ENCODE results near the gene NT5DC1.

The NT5DC1 gene

DNA sequence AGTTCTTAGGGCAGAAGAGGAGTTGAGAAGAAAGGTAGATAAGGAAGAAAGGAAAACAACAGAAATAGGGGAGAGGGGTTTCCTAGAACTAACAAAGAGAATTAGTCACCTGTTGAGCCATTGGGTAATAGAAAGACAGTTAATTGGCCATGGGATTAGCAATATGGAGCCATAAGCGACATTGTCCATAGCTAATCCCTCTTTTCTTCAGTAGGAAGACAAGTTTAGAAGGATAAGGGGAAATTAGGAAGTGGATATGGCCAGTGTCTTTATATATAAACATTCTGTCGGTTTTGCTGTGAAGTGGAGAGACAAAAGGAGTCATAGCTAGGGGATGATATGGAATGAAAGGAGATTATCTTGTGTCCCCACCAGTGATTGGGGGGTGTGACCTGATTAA, 69.2 kb downstream of the NT5DC1 start:
- H3K9ac ChIP-seq (ENCODE audit: low read length): no peak overlapping the region
- peaks cover 3% of the 10 kb centered on the region for H3K9me3 ChIP-seq (ENCODE audit: low read length)
- no peaks in the 10 kb centered on the region for H3K36me3 ChIP-seq (ENCODE audit: insufficient read depth, low read length)
- no peak overlapping the region for H3K27ac ChIP-seq (ENCODE audit: low read depth, low read length)
- no peaks in the 10 kb centered on the region for H3K4me1 ChIP-seq (ENCODE audit: insufficient read depth, low read length)
- H3K27me3 ChIP-seq (ENCODE audit: control insufficient read depth in 1 of 2, insufficient read depth in 2 of 2, low read length in 2 of 2): no peaks in the 10 kb centered on the region
- H3K4me3 ChIP-seq (ENCODE audit: low read depth in 1 of 2, low read length in 2 of 2): no peak overlapping the region

DNA sequence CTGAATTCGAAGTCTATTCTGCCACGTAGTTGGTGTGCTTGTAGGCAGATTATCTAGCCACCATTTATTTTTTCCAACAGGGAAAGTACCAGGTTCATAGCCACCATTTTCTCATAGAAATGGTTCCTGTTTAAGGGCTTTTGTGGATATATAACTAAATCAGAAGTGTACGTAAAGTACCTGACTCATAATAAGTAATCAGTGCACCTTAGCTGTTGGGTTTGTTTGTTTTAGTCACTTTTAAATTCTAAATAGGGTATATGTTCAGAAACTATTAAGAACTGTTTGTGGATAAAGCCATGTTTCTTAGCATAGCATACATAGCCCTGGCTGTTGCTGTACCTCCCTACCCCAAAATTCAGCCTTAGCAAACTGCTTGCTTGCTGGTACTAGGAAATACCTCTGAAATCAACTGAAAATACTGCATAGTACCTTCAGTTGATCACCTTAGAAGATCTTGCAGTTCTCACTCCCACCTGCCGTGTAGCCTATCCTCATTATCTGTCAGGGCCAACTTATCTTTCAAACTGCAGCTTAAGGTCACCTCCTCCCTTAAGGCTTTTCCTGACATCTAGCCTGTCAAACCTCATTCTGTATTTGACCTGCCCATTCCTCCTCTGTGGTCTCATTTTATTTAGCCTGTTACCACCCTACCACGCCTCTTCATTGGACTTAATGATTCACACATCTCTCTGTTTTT, 69.9 kb downstream of the NT5DC1 start:
- H3K27ac ChIP-seq (ENCODE audit: low read depth, low read length): no peak overlapping the region
- no peaks in the 10 kb centered on the region for H3K27me3 ChIP-seq (ENCODE audit: control insufficient read depth in 1 of 2, insufficient read depth in 2 of 2, low read length in 2 of 2)
- peaks cover 3% of the 10 kb centered on the region for H3K9me3 ChIP-seq (ENCODE audit: low read length)
- H3K9ac ChIP-seq (ENCODE audit: low read length): no peak overlapping the region
- H3K36me3 ChIP-seq (ENCODE audit: insufficient read depth, low read length): no peaks in the 10 kb centered on the region
- H3K4me1 ChIP-seq (ENCODE audit: insufficient read depth, low read length): no peaks in the 10 kb centered on the region
- H3K4me3 ChIP-seq (ENCODE audit: low read depth in 1 of 2, low read length in 2 of 2): no peak overlapping the region

DNA sequence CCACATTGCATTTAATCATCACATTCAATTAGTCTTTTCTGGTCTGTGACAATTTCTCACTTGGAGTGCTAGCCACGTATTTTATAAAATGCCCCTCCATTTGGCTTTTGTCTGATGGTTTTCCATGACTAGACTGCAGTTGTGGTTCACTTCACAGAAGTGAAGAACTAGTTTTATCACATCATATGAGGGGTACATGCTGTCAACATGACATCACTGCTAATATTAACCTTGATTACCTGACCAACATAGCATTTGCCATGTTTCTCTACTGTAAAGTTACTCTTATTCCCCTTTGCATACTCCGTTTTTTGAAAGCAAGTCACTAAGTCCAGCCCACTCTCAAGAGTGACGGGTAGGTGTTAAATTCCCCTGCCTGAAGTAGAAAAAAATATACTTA, 73.3 kb downstream of the NT5DC1 start:
- Histone ChIP-seq H3K9me3 (ENCODE audit: low read length) (peaks cover 3% of the 10 kb centered on the region), H3K27ac (ENCODE audit: low read depth, low read length) (no peak overlapping the region), H3K36me3 (ENCODE audit: insufficient read depth, low read length) (no peaks in the 10 kb centered on the region), H3K4me1 (ENCODE audit: insufficient read depth, low read length) (no peaks in the 10 kb centered on the region), H3K27me3 (ENCODE audit: control insufficient read depth in 1 of 2, insufficient read depth in 2 of 2, low read length in 2 of 2) (no peaks in the 10 kb centered on the region), H3K9ac (ENCODE audit: low read length) (no peak overlapping the region), H3K4me3 (ENCODE audit: low read depth in 1 of 2, low read length in 2 of 2) (no peak overlapping the region)

DNA sequence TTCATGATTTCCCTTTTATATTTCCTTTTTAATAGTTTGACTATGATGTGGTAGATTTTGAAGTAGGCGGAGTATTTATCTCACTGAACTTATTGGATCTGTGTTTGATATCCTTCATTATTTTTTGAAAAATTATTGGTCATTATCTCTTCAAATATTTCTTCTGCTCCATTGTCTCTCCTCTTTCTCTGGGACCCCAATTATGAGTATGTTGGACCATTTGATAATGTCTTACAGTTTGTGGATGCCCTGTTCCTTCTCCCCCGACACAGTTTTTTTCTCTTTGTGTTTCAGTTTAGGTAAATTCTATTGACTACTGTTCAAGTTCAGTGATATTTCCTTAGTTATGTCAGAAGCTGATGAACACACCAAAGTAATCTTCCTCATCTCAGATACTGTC, 74.7 kb downstream of the NT5DC1 start:
- H3K9ac ChIP-seq (ENCODE audit: low read length): no peak overlapping the region
- no peaks in the 10 kb centered on the region for H3K27me3 ChIP-seq (ENCODE audit: control insufficient read depth in 1 of 2, insufficient read depth in 2 of 2, low read length in 2 of 2)
- H3K36me3 ChIP-seq (ENCODE audit: insufficient read depth, low read length): no peaks in the 10 kb centered on the region
- H3K4me1 ChIP-seq (ENCODE audit: insufficient read depth, low read length): no peaks in the 10 kb centered on the region
- no peak overlapping the region for H3K27ac ChIP-seq (ENCODE audit: low read depth, low read length)
- H3K9me3 ChIP-seq (ENCODE audit: low read length): peaks cover 3% of the 10 kb centered on the region
- H3K4me3 ChIP-seq (ENCODE audit: low read depth in 1 of 2, low read length in 2 of 2): no peak overlapping the region

DNA sequence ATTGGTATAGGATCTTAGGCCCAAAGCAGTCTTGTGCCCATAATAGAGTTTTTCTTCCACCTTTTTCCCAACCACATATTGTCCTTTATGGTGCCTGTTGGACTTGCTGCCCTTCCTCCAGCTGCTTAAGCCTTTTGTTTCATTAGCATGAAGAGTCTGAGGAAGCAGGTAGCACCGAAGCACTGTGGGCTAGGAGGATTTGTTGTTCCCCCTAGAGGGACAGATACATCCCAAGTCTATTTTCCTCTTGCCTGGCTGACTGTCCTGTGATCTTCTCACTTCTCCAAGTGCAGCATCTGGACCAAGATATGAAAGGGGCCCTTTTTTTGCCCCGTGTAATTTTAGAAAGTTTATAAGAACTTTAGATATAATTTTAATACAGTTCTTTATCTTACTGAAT, 75.9 kb downstream of the NT5DC1 start:
- no peaks in the 10 kb centered on the region for H3K36me3 ChIP-seq (ENCODE audit: insufficient read depth, low read length)
- H3K9me3 ChIP-seq (ENCODE audit: low read length): peaks cover 3% of the 10 kb centered on the region
- no peak overlapping the region for H3K27ac ChIP-seq (ENCODE audit: low read depth, low read length)
- no peaks in the 10 kb centered on the region for H3K27me3 ChIP-seq (ENCODE audit: control insufficient read depth in 1 of 2, insufficient read depth in 2 of 2, low read length in 2 of 2)
- H3K4me1 ChIP-seq (ENCODE audit: insufficient read depth, low read length): no peaks in the 10 kb centered on the region
- no peak overlapping the region for H3K9ac ChIP-seq (ENCODE audit: low read length)
- H3K4me3 ChIP-seq (ENCODE audit: low read depth in 1 of 2, low read length in 2 of 2): no peak overlapping the region

DNA sequence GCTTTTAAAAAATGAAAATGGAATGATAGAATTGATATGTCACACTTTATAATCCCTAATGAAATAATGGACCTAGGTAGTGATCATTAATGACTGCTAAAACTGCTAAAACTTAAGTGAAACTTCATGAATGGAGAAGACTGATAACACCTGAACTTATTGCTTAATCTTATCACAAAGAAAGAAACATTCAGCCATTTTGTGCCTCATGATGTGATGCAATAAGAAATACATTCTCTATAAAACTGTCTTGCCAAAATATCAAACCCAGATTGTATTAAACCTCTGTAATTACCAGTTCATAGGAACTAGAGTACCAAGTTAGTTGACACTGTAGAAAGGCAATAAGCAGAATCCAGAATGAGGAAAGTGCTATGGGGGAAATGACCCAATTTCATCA, 79.7 kb downstream of the NT5DC1 start:
- Histone ChIP-seq H3K4me1 (ENCODE audit: insufficient read depth, low read length) (no peaks in the 10 kb centered on the region), H3K27ac (ENCODE audit: low read depth, low read length) (no peak overlapping the region), H3K27me3 (ENCODE audit: control insufficient read depth in 1 of 2, insufficient read depth in 2 of 2, low read length in 2 of 2) (no peaks in the 10 kb centered on the region), H3K4me3 (ENCODE audit: low read depth in 1 of 2, low read length in 2 of 2) (no peak overlapping the region), H3K9me3 (ENCODE audit: low read length) (no peaks in the 10 kb centered on the region), H3K9ac (ENCODE audit: low read length) (no peak overlapping the region), H3K36me3 (ENCODE audit: insufficient read depth, low read length) (no peaks in the 10 kb centered on the region)

DNA sequence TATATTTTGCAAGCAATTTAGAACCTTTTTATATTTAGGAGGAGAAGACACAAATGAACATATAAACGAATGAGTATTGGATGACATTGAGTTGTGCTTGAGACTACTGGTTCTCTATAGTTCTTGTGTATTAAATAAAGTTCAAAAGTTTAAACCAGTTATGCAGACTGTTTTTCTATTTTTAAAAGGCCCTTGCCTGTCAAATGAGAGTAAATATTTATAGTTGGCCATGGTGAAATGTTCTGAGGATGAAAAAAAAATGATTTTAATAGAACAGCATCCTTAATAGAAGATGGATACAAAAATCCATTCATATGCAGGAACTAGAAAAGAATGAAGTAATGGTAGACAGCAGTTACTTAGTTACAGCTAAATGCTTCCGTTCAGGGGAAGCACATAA, 88.8 kb downstream of the NT5DC1 start:
- no peaks in the 10 kb centered on the region for H3K36me3 ChIP-seq (ENCODE audit: insufficient read depth, low read length)
- H3K4me1 ChIP-seq (ENCODE audit: insufficient read depth, low read length): no peaks in the 10 kb centered on the region
- H3K27ac ChIP-seq (ENCODE audit: low read depth, low read length): no peak overlapping the region
- H3K4me3 ChIP-seq (ENCODE audit: low read depth in 1 of 2, low read length in 2 of 2): no peak overlapping the region
- H3K9me3 ChIP-seq (ENCODE audit: low read length): no peaks in the 10 kb centered on the region
- H3K9ac ChIP-seq (ENCODE audit: low read length): no peak overlapping the region
- no peaks in the 10 kb centered on the region for H3K27me3 ChIP-seq (ENCODE audit: control insufficient read depth in 1 of 2, insufficient read depth in 2 of 2, low read length in 2 of 2)

DNA sequence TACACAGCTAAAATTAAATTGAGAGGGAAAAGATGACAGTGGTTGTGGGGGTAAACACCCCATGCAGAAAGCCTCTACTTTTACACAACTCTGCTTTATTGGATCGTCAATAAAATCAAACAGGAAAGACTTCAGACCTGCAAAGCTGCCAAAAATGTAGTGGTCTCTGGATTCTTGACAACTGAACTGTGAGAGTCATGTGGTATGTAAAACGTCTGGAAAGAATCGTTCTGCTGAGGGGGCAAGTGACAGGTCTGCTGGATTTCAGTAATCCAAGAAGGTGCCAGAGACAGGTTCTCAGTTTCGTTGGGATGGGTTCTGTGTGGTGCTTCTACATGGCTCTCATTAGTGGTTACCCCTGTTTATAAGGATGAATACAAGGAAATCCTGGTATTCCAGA, 89.9 kb downstream of the NT5DC1 start:
- Histone ChIP-seq H3K9me3 (ENCODE audit: low read length) (no peaks in the 10 kb centered on the region), H3K9ac (ENCODE audit: low read length) (no peak overlapping the region), H3K27ac (ENCODE audit: low read depth, low read length) (no peak overlapping the region), H3K4me3 (ENCODE audit: low read depth in 1 of 2, low read length in 2 of 2) (no peak overlapping the region), H3K36me3 (ENCODE audit: insufficient read depth, low read length) (no peaks in the 10 kb centered on the region), H3K27me3 (ENCODE audit: control insufficient read depth in 1 of 2, insufficient read depth in 2 of 2, low read length in 2 of 2) (no peaks in the 10 kb centered on the region), H3K4me1 (ENCODE audit: insufficient read depth, low read length) (no peaks in the 10 kb centered on the region)

DNA sequence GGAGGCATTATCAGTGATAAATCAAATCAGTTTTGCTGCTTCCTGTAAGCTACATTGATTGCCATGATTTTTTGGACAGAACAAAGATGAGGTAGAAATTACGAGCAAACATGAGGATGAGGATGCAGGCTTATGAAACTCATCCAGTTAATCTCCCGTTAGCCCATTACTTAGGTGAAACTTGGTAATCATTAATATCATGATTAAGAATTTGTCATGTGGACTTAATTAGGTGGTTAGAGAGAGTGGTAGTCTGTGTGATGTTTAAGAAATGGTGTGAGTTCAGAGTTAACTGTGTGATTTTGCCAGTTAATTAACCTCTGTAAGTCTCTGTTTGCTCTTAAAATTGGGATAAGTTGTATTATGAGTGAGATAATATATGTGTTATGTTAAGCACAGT, 91.2 kb downstream of the NT5DC1 start:
- Histone ChIP-seq H3K4me1 (ENCODE audit: insufficient read depth, low read length) (no peaks in the 10 kb centered on the region), H3K27ac (ENCODE audit: low read depth, low read length) (no peak overlapping the region), H3K4me3 (ENCODE audit: low read depth in 1 of 2, low read length in 2 of 2) (no peak overlapping the region), H3K27me3 (ENCODE audit: control insufficient read depth in 1 of 2, insufficient read depth in 2 of 2, low read length in 2 of 2) (no peaks in the 10 kb centered on the region), H3K36me3 (ENCODE audit: insufficient read depth, low read length) (no peaks in the 10 kb centered on the region), H3K9me3 (ENCODE audit: low read length) (no peaks in the 10 kb centered on the region), H3K9ac (ENCODE audit: low read length) (no peak overlapping the region)

DNA sequence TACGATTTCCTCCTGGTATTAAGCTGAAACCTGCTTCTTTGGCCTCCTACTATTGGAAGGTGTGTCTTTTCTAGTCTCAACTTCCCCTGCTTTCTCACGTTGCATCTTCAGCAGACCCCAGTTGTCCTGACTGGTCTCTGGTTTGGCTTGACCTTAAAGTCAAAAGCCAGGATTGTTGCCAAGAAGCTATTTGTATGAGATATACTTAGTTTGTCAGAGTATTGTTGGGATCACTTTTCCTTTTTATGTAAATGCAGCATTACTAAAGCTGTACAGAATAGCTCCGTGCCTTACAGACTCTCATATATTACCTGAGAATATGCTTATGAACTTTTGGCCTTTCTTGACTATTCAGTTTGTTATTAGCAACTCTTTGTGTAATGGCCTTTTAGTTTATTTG, 92.1 kb downstream of the NT5DC1 start:
- Histone ChIP-seq H3K4me3 (ENCODE audit: low read depth in 1 of 2, low read length in 2 of 2) (no peak overlapping the region), H3K36me3 (ENCODE audit: insufficient read depth, low read length) (no peaks in the 10 kb centered on the region), H3K9me3 (ENCODE audit: low read length) (no peaks in the 10 kb centered on the region), H3K4me1 (ENCODE audit: insufficient read depth, low read length) (no peaks in the 10 kb centered on the region), H3K27me3 (ENCODE audit: control insufficient read depth in 1 of 2, insufficient read depth in 2 of 2, low read length in 2 of 2) (no peaks in the 10 kb centered on the region), H3K9ac (ENCODE audit: low read length) (no peak overlapping the region), H3K27ac (ENCODE audit: low read depth, low read length) (no peak overlapping the region)

DNA sequence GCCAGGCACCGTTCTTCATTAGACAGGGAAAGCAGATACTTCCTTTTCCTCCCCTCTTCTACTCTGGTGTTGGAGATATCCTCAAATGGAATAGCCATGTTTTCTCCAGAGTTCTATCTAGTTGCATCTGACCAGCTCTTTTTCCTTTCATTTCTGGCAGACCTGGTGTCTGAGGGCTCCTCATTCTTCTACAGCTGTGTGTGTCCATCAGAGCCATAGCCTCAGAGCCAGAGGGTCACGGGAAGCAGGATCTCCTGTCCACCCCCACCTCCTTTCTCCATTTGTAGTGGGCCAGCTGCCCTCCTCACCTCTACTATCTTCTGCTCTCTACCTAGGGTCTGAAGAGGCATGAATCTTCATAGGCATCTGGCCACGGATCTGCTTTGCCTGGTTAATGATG, 96.2 kb downstream of the NT5DC1 start:
- H3K9me3 ChIP-seq (ENCODE audit: low read length): no peaks in the 10 kb centered on the region
- no peak overlapping the region for H3K27ac ChIP-seq (ENCODE audit: low read depth, low read length)
- no peaks in the 10 kb centered on the region for H3K27me3 ChIP-seq (ENCODE audit: control insufficient read depth in 1 of 2, insufficient read depth in 2 of 2, low read length in 2 of 2)
- H3K4me3 ChIP-seq (ENCODE audit: low read depth in 1 of 2, low read length in 2 of 2): no peak overlapping the region
- no peaks in the 10 kb centered on the region for H3K36me3 ChIP-seq (ENCODE audit: insufficient read depth, low read length)
- H3K9ac ChIP-seq (ENCODE audit: low read length): no peak overlapping the region
- no peaks in the 10 kb centered on the region for H3K4me1 ChIP-seq (ENCODE audit: insufficient read depth, low read length)

DNA sequence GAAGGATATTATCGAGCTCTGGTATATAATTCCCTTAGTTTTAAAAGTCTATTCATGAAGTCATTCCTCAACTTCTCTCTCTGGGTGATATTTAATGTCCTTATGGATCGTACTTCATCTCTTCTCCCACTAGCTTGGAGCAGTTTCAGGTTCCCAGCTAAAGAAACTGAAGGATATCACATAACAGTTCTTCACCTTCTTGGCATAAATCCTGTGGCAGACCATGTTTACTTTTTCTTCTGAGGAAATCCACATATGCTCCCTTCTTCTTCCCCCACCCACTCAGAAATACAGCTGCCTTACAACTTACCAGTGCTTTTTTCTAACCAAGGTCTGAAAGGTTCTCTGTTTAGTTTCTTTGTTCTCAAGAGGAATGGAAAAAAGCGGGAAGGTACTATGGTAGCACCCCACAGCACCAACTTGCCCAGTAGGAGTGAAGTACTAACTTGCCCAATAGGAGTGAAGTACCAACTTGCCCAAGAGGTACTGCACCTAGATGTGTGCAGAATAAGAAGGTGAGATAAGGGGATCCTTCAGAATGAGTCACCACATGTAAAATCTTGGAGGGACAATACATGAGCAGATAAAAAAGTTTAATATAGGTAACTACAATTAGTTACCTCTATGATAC, 100.1 kb downstream of the NT5DC1 start:
- no peaks in the 10 kb centered on the region for H3K9me3 ChIP-seq (ENCODE audit: low read length)
- H3K36me3 ChIP-seq (ENCODE audit: insufficient read depth, low read length): no peaks in the 10 kb centered on the region
- H3K4me1 ChIP-seq (ENCODE audit: insufficient read depth, low read length): no peaks in the 10 kb centered on the region
- no peak overlapping the region for H3K9ac ChIP-seq (ENCODE audit: low read length)
- H3K27ac ChIP-seq (ENCODE audit: low read depth, low read length): no peak overlapping the region
- no peaks in the 10 kb centered on the region for H3K27me3 ChIP-seq (ENCODE audit: control insufficient read depth in 1 of 2, insufficient read depth in 2 of 2, low read length in 2 of 2)
- H3K4me3 ChIP-seq (ENCODE audit: low read depth in 1 of 2, low read length in 2 of 2): no peak overlapping the region

Measured in muscle layer of colon (tissue), 2 donors.